HG02610 (cell line): ENCODE data around the gene TSPAN15.

Experiments
- ATAC-seq: cut with Tn5 transposase; IDR thresholded peaks from one replicate; pipeline ENCODE4 v1.9.1; 2021; ENCODE audit warnings: mild to moderate bottlenecking, moderate library complexity; ENCODE audit not compliant: unreplicated experiment

The TSPAN15 gene

DNA sequence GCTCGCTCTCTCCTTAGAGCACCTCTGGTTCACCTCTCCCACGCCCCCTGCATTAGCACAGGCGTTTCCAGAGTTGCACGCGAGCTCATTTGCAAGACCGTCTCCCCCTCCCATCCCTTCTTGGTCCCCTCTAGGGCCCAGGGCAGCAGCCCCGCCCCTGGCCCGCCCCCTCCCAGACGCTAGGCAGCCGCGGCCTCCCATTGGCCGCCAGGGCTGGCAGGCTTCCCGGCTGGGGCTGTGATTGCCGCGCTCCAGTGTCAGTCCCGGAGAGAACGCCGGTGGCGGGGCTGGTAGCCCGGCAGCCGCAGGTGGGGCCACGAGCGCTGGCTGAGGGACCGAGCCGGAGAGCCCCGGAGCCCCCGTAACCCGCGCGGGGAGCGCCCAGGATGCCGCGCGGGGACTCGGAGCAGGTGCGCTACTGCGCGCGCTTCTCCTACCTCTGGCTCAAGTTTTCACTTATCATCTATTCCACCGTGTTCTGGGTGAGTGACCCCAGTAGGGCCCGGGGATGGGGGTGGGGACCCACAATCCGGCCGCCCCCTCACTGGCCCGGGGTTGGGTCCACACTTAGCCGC, at the start of gene TSPAN15:
TSS of gene TSPAN15 (plus strand) at position 257 of the 575 bp plus-strand sequence. CDS start at position 387, 130 bp downstream.
- peak; percentile 85 for ATAC-seq

GRCh38 chr10:69402386-69402785, 48.9 kb upstream of the TSPAN15 start:
- ATAC-seq, result no peak

DNA sequence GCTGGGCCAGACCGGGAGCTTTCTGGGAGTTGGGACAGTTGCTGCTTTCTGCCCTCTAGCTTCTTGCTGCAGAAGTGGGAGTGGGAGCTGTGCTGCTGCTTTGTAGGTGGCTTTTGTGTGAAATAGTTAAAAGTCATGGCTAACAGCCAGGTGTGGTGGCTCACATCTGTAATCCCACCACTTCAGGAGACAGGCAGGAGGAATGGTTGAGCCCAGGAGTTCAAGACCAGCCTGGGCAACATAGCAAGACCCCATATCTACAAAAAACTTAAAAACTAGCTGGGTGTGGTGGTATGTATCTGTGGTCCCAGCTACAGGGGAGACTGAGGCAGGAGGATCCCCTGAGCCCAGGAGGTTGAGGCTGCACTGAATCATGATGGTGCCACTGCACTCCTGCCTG, 48.2 kb upstream of the TSPAN15 start:
- no peak for ATAC-seq

DNA sequence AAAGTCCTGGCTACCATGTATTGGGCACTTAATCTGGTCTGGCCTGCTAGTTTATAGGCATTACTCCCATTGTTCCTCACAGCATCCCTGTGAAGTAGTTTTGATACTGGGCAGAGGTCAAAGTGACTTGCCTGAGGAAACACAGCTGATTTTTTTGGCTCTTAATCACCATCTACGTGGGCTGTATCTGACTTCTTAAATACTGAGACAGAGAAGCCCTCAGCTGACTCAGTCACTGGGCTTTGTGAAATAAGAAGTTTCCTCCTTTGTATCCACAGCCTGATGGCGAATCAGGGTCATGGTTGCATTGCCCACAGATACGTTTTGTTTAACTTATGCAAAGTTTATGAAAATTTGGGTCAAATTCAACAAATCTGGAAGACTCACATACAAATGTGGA, 47.7 kb upstream of the TSPAN15 start:
- ATAC-seq, result no peak

GRCh38 chr10:69404786-69405185, 46.5 kb upstream of the TSPAN15 start:
- ATAC-seq, result no peak

DNA sequence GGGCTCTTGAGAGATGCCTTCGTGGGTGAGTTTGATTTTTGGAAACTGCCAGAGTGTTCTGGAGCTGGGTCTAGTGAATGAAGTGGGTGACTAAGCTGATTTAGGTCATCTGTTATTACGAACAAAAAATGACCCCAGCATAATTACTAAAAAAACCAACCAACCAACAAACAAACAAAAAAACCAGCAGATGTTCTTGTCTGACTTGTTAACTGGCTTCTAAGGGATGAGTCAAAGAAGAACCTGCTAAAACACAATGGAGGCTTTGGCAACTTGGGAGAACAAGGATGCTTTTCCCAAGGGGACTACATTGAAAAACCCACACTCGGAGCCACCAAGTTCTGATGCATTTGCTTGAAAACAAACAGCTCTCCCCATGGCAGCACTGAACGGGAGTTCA, 46.0 kb upstream of the TSPAN15 start:
- ATAC-seq, result no peak

- no peak for ATAC-seq
These were observed 44.9 kb upstream of the TSPAN15 start for GRCh38 chr10:69406302-69406811.

DNA sequence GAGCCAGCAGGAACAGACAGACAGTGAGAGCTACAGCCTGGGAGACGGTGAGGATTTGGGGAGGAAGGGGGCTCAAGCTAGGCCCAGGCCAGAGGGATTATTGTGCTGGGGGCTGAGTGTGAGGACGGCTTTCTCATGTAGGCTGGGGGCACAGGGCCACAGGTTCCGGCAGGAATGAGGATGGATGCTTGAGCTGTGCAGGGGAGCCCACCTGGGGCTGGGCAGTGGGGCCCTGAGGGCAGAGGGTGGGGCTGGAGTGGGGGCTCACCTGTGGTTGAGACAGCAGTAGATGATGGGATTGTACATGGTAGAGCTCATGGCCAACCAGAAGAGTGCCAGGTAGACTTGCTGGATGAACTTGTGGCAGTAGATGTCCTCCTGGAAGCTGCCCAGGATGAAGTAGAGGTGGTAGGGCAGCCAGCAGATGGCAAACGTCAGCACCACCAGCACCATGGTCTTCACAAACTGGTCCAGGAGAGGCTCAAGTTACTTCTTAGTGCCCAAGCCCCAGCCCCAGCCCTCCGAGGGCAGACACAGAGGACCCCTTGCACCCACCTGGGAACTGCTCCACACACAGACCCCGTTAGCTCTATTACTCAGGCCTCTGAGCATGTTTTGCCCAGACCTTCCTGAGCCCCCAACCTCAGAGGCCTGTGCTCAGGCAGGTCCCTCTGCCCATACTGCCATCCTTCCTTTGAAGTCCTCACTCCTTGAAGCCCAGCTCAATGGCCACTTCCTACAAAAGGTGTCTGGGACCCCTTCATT, 44.3 kb upstream of the TSPAN15 start:
- ATAC-seq, result no peak

- ATAC-seq, result no peak
These were observed 43.5 kb upstream of the TSPAN15 start for GRCh38 chr10:69407621-69408301.

DNA sequence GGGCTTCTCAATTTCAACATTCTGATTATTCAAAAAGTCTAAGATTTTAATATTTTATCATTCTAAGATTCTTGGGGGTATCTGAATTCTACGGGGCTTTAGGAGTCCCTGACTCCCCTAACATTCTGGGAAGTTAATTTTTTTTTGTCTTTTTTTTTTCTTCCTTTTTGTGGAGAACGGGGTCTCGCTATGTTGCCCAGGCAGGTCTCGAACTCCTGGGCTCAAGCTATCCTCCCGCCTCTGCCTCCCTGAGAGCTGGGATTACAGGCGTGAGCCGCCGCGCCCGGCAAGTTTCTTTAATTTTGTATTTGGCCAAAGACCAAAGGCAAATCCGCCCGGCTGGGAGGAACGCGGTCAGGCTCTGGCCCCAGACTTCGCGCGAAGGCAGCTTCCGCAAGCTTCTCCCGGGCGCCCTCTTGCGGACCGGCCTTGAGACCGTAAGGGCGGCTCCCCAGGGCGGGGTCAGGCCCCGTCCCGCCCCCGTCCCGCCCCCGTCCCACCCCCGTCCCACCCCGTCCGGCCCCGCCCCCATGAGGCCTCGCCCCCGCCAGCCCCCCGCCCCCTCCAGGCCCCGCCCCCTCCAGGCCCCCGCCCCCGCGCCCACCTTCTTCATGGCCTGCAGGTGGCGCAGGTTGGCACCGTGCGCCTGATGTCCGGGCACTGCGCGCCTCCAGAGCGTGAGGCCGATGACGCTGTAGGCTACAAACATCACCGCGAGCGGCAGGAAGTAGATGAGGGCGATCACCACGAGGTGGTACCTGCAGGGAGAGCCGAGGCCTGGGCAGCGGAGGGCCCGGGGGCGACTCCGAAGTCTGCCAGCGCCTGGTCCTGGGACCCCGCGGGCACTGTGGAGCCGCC, 42.7 kb upstream of the TSPAN15 start:
- ATAC-seq, result peak; percentile 71

DNA sequence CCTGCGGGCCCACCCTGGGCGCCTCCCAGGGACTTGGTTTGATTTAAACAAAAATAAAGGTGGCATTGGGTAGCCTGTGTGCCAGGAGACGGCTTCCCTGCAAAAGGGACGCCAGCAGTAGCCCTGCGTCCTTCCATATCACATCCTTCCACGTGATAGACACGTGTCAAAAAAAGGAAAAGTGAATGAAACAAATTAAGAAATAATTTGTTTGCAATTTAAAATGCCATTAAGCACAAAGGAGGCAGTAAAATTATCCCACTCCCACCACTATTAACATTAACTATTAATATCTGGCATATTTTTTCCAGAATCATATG, 42.1 kb upstream of the TSPAN15 start:
- ATAC-seq, result no peak

DNA sequence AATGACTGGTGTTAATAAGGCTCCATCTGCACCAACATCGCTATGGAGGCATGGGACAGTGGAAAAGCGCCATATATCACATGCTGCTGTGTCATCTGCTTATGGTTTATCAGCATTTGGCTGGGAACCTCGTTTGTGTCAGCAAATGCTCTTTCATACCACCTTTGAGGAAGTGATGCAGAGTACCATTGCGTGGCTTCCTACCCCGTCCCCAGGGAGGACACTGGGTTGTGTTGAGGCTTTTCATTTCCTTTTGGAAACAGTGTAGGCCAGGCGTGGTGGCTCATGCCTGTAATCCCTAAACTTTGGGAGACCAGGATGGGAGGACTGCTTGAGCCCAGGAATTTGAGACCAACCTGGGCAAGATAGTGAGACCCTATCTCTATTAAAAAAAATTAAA, 41.3 kb upstream of the TSPAN15 start:
- peak; percentile 33 for ATAC-seq

DNA sequence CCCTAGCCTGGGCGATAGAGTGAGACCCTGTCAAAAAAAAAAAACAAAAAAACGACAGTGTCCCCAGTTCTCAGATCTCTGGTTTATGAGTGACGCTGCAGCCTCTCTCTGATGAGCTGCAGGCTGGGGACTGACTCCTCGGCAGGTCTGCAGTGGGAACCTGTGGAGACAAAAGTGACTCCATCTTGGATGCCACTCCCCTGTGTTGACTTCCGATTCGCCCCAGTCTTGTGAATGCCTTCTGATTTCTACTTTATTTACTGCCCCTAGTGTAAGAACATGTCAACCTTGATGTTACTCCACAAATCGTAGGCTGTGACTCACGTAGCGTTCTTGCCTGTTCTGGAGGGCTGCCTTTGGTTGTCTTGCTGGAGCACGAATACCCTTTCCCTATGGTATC, 40.8 kb upstream of the TSPAN15 start:
- ATAC-seq, result no peak

DNA sequence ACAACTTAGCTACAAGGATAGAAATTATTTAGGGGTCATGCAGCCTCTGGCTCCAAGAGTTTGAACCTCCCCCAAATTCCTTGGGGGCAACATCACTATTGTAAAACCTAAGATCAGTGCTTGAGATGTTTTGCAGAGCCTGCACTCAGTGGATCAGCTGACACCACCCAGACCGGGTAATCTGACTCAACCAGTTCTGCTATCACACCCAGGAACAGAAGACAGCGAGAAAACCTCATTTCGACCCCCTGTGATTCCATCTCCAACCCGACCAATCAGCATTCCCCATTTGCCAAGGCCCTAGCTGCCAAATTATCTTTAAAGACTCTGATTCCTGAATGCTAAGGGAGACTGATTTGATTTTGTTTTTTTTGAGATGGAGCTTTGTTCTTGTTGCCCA, 39.8 kb upstream of the TSPAN15 start:
- no peak for ATAC-seq

GRCh38 chr10:69412232-69412790, 39.0 kb upstream of the TSPAN15 start:
- ATAC-seq, result no peak

- no peak for ATAC-seq
These were observed 37.9 kb upstream of the TSPAN15 start for GRCh38 chr10:69413221-69413865.

DNA sequence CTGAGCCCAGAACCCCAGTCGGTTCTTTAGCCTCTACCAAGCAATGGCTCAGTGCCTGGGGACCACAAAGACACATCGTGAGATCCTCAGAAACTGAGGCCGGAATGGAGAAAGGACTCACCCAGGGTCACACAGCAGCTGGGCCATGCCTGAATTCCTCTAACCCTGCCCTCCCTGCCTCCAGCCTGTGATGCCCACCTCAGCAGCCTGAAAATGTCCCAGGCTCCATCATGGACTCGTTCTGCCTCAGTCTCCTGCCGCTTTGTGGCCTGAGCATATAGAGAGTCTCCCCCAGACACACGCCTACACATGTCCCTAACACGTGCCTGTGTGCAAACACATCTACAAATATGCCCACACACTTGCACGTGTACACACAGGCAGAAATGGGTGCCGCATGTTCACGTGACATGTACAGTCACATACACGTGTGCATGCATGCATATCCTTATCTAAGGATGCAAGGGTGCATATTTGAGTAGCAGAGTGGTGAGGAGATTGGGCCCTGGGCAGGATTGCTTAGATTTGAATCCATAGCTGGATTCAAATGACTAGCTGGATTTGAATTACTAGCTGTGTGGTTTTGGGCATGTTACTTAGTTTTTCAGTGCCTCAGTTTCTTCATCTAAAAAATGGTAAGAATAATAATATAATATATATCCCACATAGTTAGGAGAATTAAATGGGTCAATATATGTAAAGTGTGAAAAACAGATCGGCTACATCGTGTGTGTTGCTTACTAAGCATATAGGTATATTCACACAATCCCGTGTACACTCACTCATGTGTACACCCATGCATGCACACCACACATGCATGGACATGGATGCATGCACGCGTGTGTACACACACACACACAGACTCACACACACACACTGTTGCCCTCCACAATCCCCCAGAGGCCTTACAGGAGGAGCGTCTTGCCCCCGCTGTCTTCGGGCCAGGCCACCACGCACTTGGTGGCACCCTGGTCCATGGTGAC, 36.9 kb upstream of the TSPAN15 start:
- no peak for ATAC-seq

DNA sequence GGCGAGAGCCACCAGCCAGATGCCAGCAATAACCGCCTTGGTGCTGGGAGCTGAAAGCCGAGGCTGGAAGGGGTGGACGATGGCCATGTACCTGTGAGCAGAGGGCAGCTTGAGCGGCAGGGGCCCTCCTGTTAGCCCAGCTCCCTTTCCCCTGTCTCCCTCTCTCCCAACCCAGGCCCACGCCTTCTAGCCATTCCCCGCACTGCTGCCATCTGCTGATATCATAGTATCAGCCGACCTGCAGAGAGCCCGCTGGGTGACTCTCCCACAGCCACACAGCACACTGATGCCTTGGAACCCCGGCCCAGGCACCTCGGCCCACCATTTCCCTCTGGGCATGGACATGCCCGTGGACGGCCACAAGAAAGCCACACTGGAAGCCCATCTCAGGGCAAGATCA, 36.2 kb upstream of the TSPAN15 start:
- ATAC-seq, result no peak

DNA sequence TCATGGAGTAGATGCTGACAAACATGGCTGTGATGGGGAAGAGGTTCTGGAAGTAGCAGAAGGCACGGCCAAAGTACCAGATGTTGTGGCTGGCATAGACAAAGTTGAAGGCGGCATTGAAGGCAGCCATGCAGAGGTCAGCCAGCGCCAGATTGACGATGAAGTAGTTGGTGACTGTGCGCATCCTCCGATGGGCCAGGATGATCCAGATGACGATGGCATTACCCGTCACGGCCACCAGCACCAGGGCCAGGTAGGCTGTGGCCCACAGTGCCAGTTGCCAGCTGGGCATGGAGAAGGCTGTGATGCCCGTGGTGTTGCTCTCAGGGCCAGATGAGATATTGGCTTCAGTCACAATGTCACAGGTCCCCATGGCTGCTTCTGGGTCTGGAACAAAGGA, 35.3 kb upstream of the TSPAN15 start:
- no peak for ATAC-seq
